ENCODE data around the gene C1orf116.

DNA sequence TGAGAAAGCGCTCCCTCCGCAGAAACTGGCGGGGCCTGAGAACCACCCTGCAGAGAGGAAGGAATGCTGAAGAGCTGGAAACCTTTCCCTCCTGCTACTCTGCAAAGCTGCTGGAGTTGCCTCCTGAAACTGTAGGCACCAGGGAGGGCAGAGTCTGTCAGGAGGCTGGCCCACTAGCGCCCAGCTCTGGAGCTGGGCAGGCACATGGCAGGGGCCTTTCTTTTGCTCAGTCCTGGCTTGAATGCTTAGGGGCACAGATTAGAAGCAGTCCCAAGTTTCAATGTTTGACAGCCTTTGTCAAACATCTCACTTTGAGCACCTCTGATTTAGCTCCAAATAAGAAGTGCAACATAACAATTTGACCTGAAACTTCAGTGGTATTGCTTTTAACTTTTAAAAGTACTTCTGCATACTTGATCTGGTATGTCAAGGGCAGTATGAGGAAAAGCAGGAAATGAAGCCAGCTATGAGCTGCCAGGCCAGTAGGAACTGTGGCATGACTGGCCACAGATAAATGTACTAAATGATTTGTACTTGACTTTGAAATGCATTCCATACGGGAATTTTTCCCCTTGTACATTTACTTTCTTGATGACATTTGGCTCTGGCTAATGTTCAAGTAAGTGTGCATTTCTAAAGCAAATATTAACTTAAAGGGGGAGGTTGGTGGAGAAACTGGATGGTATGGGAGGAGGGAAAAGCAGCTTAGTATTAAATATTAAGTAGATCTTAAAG, 7.2 kb downstream of the C1orf116 start:
- TF ChIP-seq CTCF (IDR thresholded peaks at IDR 0.05; ENCODE audit: insufficient read depth, low read length) (no peak), POLR2AphosphoS5 (IDR thresholded peaks at IDR 0.05; ENCODE audit: low read depth) (no peak), SPI1 (IDR thresholded peaks at IDR 0.05; ENCODE audit: borderline replicate concordance, low read depth) (no peak)
- TF ChIP-seq, protein P1, sequence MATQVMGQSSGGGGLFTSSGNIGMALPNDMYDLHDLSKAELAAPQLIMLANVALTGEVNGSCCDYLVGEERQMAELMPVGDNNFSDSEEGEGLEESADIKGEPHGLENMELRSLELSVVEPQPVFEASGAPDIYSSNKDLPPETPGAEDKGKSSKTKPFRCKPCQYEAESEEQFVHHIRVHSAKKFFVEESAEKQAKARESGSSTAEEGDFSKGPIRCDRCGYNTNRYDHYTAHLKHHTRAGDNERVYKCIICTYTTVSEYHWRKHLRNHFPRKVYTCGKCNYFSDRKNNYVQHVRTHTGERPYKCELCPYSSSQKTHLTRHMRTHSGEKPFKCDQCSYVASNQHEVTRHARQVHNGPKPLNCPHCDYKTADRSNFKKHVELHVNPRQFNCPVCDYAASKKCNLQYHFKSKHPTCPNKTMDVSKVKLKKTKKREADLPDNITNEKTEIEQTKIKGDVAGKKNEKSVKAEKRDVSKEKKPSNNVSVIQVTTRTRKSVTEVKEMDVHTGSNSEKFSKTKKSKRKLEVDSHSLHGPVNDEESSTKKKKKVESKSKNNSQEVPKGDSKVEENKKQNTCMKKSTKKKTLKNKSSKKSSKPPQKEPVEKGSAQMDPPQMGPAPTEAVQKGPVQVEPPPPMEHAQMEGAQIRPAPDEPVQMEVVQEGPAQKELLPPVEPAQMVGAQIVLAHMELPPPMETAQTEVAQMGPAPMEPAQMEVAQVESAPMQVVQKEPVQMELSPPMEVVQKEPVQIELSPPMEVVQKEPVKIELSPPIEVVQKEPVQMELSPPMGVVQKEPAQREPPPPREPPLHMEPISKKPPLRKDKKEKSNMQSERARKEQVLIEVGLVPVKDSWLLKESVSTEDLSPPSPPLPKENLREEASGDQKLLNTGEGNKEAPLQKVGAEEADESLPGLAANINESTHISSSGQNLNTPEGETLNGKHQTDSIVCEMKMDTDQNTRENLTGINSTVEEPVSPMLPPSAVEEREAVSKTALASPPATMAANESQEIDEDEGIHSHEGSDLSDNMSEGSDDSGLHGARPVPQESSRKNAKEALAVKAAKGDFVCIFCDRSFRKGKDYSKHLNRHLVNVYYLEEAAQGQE (IDR thresholded peaks at IDR 0.05; ENCODE audit: insufficient replicate concordance, low read depth), result no peak
